ENCODE data around the gene ZNF341. TPM values are rescaled to one million over a fixed set of nuclear protein-coding genes. Genes with fewer than 3 reads are reported as not detected.

Gene ZNF341
- total and polyA plus RNA-seq, 2 experiments from 2014 or later = 4.3 to 6.1 TPM

DNA sequence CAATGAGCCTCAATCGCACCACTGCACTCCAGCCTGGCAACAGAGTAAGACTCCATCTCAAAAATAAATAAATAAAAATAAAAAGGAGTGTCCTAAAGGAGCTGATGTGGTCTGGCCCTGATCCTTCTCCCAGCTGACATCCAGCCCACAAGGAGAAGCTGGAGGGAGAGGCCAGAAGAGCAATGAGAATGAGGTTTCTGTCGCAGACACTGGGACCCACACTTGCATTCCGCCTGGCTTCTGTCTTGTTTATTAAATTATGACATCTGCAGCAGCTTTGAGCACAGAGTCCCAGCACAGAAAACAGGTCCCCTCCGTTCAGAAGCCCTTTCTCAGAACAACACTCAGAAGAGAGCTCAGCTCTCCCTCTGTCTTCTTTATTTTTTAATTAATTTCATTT is 35.3 kb upstream of the ZNF341 start:
- Histone ChIP-seq H3K4me1 (ENCODE audit: insufficient read depth) (peaks cover 7% of the 10 kb centered on the region), H3K27ac (ENCODE audit: low read depth) (no peak overlapping the region), H3K4me3 (no peak overlapping the region), H3K79me2 (replicated peaks; ENCODE audit: insufficient read depth) (no peaks in the 10 kb centered on the region), H3K36me3 (ENCODE audit: insufficient read depth) (no peaks in the 10 kb centered on the region), H2AFZ (no peak overlapping the region), H4K20me1 (replicated peaks; ENCODE audit: insufficient read depth) (no peaks in the 10 kb centered on the region), H3K4me2 (no peak overlapping the region), H3K27me3 (ENCODE audit: insufficient read depth) (no peaks in the 10 kb centered on the region), H3F3A (replicated peaks; ENCODE audit: low read depth) (no peaks in the 10 kb centered on the region), H3K9me2 (ENCODE audit: insufficient read depth) (no peaks in the 10 kb centered on the region)
- H3K9me3 Mint-ChIP-seq = peaks cover 32% of the 10 kb centered on the region
- no peak for ATAC-seq
- peaks cover 14% of the 10 kb centered on the region for H3K36me3 Mint-ChIP-seq (ENCODE audit: low read depth)
- peaks cover 14% of the 10 kb centered on the region; the same call in 2 of the 3 replicates for H3K4me1 Mint-ChIP-seq
- no peak for TF ChIP-seq ZNF114 (CRISPR knock-in tag; IDR thresholded peaks at IDR 0.05)
- TF ChIP-seq, protein P1, sequence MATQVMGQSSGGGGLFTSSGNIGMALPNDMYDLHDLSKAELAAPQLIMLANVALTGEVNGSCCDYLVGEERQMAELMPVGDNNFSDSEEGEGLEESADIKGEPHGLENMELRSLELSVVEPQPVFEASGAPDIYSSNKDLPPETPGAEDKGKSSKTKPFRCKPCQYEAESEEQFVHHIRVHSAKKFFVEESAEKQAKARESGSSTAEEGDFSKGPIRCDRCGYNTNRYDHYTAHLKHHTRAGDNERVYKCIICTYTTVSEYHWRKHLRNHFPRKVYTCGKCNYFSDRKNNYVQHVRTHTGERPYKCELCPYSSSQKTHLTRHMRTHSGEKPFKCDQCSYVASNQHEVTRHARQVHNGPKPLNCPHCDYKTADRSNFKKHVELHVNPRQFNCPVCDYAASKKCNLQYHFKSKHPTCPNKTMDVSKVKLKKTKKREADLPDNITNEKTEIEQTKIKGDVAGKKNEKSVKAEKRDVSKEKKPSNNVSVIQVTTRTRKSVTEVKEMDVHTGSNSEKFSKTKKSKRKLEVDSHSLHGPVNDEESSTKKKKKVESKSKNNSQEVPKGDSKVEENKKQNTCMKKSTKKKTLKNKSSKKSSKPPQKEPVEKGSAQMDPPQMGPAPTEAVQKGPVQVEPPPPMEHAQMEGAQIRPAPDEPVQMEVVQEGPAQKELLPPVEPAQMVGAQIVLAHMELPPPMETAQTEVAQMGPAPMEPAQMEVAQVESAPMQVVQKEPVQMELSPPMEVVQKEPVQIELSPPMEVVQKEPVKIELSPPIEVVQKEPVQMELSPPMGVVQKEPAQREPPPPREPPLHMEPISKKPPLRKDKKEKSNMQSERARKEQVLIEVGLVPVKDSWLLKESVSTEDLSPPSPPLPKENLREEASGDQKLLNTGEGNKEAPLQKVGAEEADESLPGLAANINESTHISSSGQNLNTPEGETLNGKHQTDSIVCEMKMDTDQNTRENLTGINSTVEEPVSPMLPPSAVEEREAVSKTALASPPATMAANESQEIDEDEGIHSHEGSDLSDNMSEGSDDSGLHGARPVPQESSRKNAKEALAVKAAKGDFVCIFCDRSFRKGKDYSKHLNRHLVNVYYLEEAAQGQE (IDR thresholded peaks at IDR 0.05; ENCODE audit: unreplicated experiment) = no peak
- no peak for TF ChIP-seq EZH2phosphoT487 (IDR thresholded peaks at IDR 0.05; ENCODE audit: unreplicated experiment)
- TF ChIP-seq, protein P2, sequence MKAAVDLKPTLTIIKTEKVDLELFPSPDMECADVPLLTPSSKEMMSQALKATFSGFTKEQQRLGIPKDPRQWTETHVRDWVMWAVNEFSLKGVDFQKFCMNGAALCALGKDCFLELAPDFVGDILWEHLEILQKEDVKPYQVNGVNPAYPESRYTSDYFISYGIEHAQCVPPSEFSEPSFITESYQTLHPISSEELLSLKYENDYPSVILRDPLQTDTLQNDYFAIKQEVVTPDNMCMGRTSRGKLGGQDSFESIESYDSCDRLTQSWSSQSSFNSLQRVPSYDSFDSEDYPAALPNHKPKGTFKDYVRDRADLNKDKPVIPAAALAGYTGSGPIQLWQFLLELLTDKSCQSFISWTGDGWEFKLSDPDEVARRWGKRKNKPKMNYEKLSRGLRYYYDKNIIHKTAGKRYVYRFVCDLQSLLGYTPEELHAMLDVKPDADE (IDR thresholded peaks at IDR 0.05) = no peak
- TF ChIP-seq STAT1 (IDR thresholded peaks at IDR 0.05; ENCODE audit: unreplicated experiment) = no peak
- TF ChIP-seq JUNB (IDR thresholded peaks at IDR 0.05; ENCODE audit: unreplicated experiment) = no peak
- TF ChIP-seq, protein P3, sequence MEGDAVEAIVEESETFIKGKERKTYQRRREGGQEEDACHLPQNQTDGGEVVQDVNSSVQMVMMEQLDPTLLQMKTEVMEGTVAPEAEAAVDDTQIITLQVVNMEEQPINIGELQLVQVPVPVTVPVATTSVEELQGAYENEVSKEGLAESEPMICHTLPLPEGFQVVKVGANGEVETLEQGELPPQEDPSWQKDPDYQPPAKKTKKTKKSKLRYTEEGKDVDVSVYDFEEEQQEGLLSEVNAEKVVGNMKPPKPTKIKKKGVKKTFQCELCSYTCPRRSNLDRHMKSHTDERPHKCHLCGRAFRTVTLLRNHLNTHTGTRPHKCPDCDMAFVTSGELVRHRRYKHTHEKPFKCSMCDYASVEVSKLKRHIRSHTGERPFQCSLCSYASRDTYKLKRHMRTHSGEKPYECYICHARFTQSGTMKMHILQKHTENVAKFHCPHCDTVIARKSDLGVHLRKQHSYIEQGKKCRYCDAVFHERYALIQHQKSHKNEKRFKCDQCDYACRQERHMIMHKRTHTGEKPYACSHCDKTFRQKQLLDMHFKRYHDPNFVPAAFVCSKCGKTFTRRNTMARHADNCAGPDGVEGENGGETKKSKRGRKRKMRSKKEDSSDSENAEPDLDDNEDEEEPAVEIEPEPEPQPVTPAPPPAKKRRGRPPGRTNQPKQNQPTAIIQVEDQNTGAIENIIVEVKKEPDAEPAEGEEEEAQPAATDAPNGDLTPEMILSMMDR (conservative IDR thresholded peaks at IDR 0.05; ENCODE audit: low read depth in 2 of 2) = no peak
- no peak for TF ChIP-seq CREB1 (CRISPR knock-in tag; IDR thresholded peaks at IDR 0.05; ENCODE audit: low read depth)
- TF ChIP-seq NANOG (IDR thresholded peaks at IDR 0.05; ENCODE audit: borderline replicate concordance) = no peak
- no peak for TF ChIP-seq EZH2 (IDR thresholded peaks at IDR 0.05; ENCODE audit: low read depth, unreplicated experiment)
- no peak for TF ChIP-seq ZNF331 (CRISPR knock-in tag; IDR thresholded peaks at IDR 0.05; ENCODE audit: low read depth)
- TF ChIP-seq, protein P4, sequence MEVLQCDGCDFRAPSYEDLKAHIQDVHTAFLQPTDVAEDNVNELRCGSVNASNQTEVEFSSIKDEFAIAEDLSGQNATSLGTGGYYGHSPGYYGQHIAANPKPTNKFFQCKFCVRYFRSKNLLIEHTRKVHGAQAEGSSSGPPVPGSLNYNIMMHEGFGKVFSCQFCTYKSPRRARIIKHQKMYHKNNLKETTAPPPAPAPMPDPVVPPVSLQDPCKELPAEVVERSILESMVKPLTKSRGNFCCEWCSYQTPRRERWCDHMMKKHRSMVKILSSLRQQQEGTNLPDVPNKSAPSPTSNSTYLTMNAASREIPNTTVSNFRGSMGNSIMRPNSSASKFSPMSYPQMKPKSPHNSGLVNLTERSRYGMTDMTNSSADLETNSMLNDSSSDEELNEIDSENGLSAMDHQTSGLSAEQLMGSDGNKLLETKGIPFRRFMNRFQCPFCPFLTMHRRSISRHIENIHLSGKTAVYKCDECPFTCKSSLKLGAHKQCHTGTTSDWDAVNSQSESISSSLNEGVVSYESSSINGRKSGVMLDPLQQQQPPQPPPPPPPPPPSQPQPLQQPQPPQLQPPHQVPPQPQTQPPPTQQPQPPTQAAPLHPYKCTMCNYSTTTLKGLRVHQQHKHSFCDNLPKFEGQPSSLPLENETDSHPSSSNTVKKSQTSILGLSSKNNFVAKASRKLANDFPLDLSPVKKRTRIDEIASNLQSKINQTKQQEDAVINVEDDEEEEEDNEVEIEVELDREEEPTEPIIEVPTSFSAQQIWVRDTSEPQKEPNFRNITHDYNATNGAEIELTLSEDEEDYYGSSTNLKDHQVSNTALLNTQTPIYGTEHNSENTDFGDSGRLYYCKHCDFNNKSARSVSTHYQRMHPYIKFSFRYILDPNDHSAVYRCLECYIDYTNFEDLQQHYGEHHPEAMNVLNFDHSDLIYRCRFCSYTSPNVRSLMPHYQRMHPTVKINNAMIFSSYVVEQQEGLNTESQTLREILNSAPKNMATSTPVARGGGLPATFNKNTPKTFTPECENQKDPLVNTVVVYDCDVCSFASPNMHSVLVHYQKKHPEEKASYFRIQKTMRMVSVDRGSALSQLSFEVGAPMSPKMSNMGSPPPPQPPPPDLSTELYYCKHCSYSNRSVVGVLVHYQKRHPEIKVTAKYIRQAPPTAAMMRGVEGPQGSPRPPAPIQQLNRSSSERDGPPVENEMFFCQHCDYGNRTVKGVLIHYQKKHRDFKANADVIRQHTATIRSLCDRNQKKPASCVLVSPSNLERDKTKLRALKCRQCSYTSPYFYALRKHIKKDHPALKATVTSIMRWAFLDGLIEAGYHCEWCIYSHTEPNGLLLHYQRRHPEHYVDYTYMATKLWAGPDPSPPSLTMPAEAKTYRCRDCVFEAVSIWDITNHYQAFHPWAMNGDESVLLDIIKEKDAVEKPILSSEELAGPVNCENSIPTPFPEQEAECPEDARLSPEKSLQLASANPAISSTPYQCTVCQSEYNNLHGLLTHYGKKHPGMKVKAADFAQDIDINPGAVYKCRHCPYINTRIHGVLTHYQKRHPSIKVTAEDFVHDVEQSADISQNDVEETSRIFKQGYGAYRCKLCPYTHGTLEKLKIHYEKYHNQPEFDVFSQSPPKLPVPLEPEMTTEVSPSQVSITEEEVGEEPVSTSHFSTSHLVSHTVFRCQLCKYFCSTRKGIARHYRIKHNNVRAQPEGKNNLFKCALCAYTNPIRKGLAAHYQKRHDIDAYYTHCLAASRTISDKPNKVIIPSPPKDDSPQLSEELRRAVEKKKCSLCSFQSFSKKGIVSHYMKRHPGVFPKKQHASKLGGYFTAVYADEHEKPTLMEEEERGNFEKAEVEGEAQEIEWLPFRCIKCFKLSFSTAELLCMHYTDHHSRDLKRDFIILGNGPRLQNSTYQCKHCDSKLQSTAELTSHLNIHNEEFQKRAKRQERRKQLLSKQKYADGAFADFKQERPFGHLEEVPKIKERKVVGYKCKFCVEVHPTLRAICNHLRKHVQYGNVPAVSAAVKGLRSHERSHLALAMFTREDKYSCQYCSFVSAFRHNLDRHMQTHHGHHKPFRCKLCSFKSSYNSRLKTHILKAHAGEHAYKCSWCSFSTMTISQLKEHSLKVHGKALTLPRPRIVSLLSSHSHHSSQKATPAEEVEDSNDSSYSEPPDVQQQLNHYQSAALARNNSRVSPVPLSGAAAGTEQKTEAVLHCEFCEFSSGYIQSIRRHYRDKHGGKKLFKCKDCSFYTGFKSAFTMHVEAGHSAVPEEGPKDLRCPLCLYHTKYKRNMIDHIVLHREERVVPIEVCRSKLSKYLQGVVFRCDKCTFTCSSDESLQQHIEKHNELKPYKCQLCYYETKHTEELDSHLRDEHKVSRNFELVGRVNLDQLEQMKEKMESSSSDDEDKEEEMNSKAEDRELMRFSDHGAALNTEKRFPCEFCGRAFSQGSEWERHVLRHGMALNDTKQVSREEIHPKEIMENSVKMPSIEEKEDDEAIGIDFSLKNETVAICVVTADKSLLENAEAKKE (CRISPR knock-in tag; IDR thresholded peaks at IDR 0.05) = no peak
- no peak for TF ChIP-seq POLR2AphosphoS5 (IDR thresholded peaks at IDR 0.05; ENCODE audit: low read depth)
- H3K27ac Mint-ChIP-seq = no peak overlapping the region
- no peak for DNase-seq (ENCODE audit: low spot score)
- H3K4me3 Mint-ChIP-seq = no peak overlapping the region
- peaks cover 10% of the 10 kb centered on the region for H3K27me3 Mint-ChIP-seq (ENCODE audit: insufficient read depth, low read depth, poor library complexity)

All from GM23338 (cell line).